Stimulated activated CD8-positive, alpha-beta memory T cell treated with anti-CD3 and anti-CD28 coated beads, Interleukin-2, amount 100 ng/mL, for 1 hour (primary cell): Measurements from ENCODE around the gene C11orf86.
"Not testable (repeated sequence)": the region's sequence is repeated elsewhere in the genome, so short reads cannot be mapped to it uniquely, and the experiment has no call there.

Experiments
- DNase-seq, 2 donors: peaks; one replicate each; pipeline ENCODE4 v3.0.0-alpha.2; 2020; ENCODE audit warnings: low read depth in 2 of 2

The C11orf86 gene

GRCh38 chr11:66989360-66989759 lies 14.3 kb downstream of the C11orf86 start:
- DNase-seq = not testable (repeated sequence)

- no peak for DNase-seq
These were observed 16.9 kb downstream of the C11orf86 start for GRCh38 chr11:66992041-66992440.

- DNase-seq = no peak
These were observed 21.6 kb downstream of the C11orf86 start for GRCh38 chr11:66996609-66997273.

- DNase-seq = no peak
These were observed 24.5 kb downstream of the C11orf86 start for GRCh38 chr11:66999555-66999954.

GRCh38 chr11:67001332-67001731 lies 26.2 kb downstream of the C11orf86 start:
- DNase-seq = no peak

- no peak for DNase-seq
These were observed 27.3 kb downstream of the C11orf86 start for GRCh38 chr11:67002297-67002913.

- DNase-seq = no peak
These were observed 27.9 kb downstream of the C11orf86 start for GRCh38 chr11:67002921-67003411.

- DNase-seq = not testable (repeated sequence)
These were observed 30.1 kb downstream of the C11orf86 start for GRCh38 chr11:67005200-67005599.

GRCh38 chr11:67006029-67006884 lies 31.2 kb downstream of the C11orf86 start:
- DNase-seq = no peak

GRCh38 chr11:67007126-67007525 lies 32.0 kb downstream of the C11orf86 start:
- DNase-seq = no peak

GRCh38 chr11:67010296-67010905 lies 35.3 kb downstream of the C11orf86 start:
- no peak for DNase-seq

GRCh38 chr11:67013511-67014045 lies 38.5 kb downstream of the C11orf86 start:
- no peak for DNase-seq

- DNase-seq = no peak
These were observed 39.2 kb downstream of the C11orf86 start for GRCh38 chr11:67014343-67014742.

- no peak for DNase-seq
These were observed 39.9 kb downstream of the C11orf86 start for GRCh38 chr11:67015048-67015447.

- DNase-seq = no peak
These were observed 41.4 kb downstream of the C11orf86 start for GRCh38 chr11:67016550-67016949.

- DNase-seq = no peak
These were observed 45.8 kb downstream of the C11orf86 start for GRCh38 chr11:67020949-67021348.

GRCh38 chr11:67022341-67022933 lies 47.3 kb downstream of the C11orf86 start:
- DNase-seq = no peak

GRCh38 chr11:67022961-67023956 lies 48.2 kb downstream of the C11orf86 start, which contains the start of gene SYT12:
Gene SYT12, plus strand, starts transcription at chr11:67023134. Its CDS starts 7,011 bp downstream, at chr11:67030145.
- no peak for DNase-seq

- DNase-seq = no peak
These were observed 48.9 kb downstream of the C11orf86 start for GRCh38 chr11:67023957-67024353.

- DNase-seq = peak; percentile 4 to 16
These were observed 49.3 kb downstream of the C11orf86 start for GRCh38 chr11:67024410-67024809.
